HepG2 (cell line): Measurements from ENCODE around the gene KATNAL1. TPM values are rescaled to one million over a fixed set of nuclear protein-coding genes. Genes with fewer than 3 reads are reported as not detected.

Experiments used
- ATAC-seq: fragments of 200-7000 bp; cut with Tn5 transposase; 3 replicates; pipeline ENCODE4 v1.9.1; 2020; ENCODE audit warnings: mild to moderate bottlenecking, moderate library complexity
- BruUV-seq: library from RNA; stranded (reverse); fragments of 400-500 nt; replicated peaks from 2 replicates; lab custom pipeline; 2021; lab: Mats Ljungman, UMichigan
- CTCF ChIA-PET: fragments of 300-600 bp; formaldehyde crosslinking; extraction: SDS; loops from one replicate; lab custom pipeline; 2021; ENCODE audit warnings: low total read pairs, inconsistent platforms, low intra/inter-chr PET ratio; lab: Yijun Ruan, JAX
- POLR2A ChIA-PET: fragments of 350-600 bp; sonication (Branson Sonifier 250); formaldehyde crosslinking; loops from one replicate; lab custom pipeline; 2020; ENCODE audit warnings: antibody characterized with exemption, inconsistent platforms; lab: Yijun Ruan, JAX
- DNase-seq: peaks from one replicate; pipeline ENCODE4 v3.0.0-alpha.2; 2015; ENCODE audit warnings: low spot score
- FAIRE-seq: peaks from 3 replicates; lab custom pipeline; 2011; peaks lifted over from hg19 to GRCh38; lab: Jason Lieb, UNC
- H2AFZ ChIP-seq: one replicate; pipeline ENCODE4 v1.6.1; 2011; ENCODE audit warnings: low read length, inconsistent platforms
- H3K27ac ChIP-seq: fragments of 300-600 bp; 3 replicates; pipeline ENCODE4 v1.8.0; 2011; ENCODE audit warnings: mixed run types, mild to moderate bottlenecking, mixed read lengths, low read length, inconsistent platforms; ENCODE audit not compliant: insufficient read depth; ENCODE audit errors: extremely low read length
- H3K27me3 ChIP-seq, 2 experiments: fragments of 200-600 bp in 1 of 2; 2 replicates in 1 of 2; 3 replicates in 1 of 2; pipeline versions ENCODE4 v1.6.0 to v1.8.0; 2011; ENCODE audit warnings: low read length in 2 of 2, mild to moderate bottlenecking in 2 of 2, moderate library complexity in 2 of 2, inconsistent platforms in 1 of 2; ENCODE audit not compliant: insufficient read depth in 2 of 2, control insufficient read depth in 1 of 2
- H3K36me3 ChIP-seq, 2 experiments: fragments of 200-600 bp in 1 of 2; replicated peaks in 1 of 2; 2 replicates in 1 of 2; 3 replicates in 1 of 2; pipeline versions ENCODE4 v1.5.1 to v1.8.0; 2011; ENCODE audit warnings: low read length in 2 of 2, inconsistent platforms in 1 of 2; ENCODE audit not compliant: insufficient read depth in 2 of 2, control insufficient read depth in 1 of 2
- H3K4me1 ChIP-seq: 2 replicates; pipeline ENCODE4 v1.5.1; 2012; ENCODE audit warnings: low read length, inconsistent platforms; ENCODE audit not compliant: insufficient read depth
- H3K4me2 ChIP-seq: 2 replicates; pipeline ENCODE4 v1.6.0; 2011; ENCODE audit warnings: low read depth, low read length, inconsistent platforms
- H3K4me3 ChIP-seq, 3 experiments: fragments of 200-600 bp in 1 of 3; sonication (generic), shearing (Covaris generic) in 1 of 3; replicated peaks in 1 of 3; 2 replicates each; pipeline ENCODE4 v1.5.1; 2011 to 2016; ENCODE audit warnings: low read length in 3 of 3, inconsistent platforms in 2 of 3, low read depth in 2 of 3, mild to moderate bottlenecking in 2 of 3, control low read depth in 1 of 3, mixed read lengths in 1 of 3; ENCODE audit not compliant: insufficient read depth in 1 of 3
- H3K79me2 ChIP-seq: one replicate; pipeline ENCODE4 v1.6.1; 2011; ENCODE audit warnings: low read length, inconsistent platforms; ENCODE audit not compliant: insufficient read depth
- H3K9ac ChIP-seq: 2 replicates; pipeline ENCODE4 v1.6.0; 2011; ENCODE audit warnings: mild to moderate bottlenecking, low read depth, low read length, inconsistent platforms; ENCODE audit not compliant: insufficient read depth
- H3K9me3 ChIP-seq: 2 replicates; pipeline ENCODE4 v1.5.1; 2012; ENCODE audit warnings: mild to moderate bottlenecking, low read length
- H4K20me1 ChIP-seq: 2 replicates; pipeline ENCODE4 v1.6.0; 2011; ENCODE audit warnings: inconsistent platforms, mild to moderate bottlenecking, low read length, moderate library complexity; ENCODE audit not compliant: insufficient read depth
- ARID4A ChIP-seq: sonication (generic); formaldehyde crosslinking; IDR thresholded peaks from 2 replicates; pipeline ENCODE4 v1.5.0; 2020; ENCODE audit warnings: mild to moderate bottlenecking, missing genetic modification reagents, borderline replicate concordance
- JUND ChIP-seq: sonication (generic); formaldehyde crosslinking; IDR thresholded peaks from 2 replicates; pipeline ENCODE4 v1.8.0; 2022; ENCODE audit warnings: mild to moderate bottlenecking, missing genetic modification reagents
- KLF13 ChIP-seq: sonication (generic); formaldehyde crosslinking; IDR thresholded peaks from 2 replicates; pipeline ENCODE4 v1.4.0; 2020; ENCODE audit warnings: mild to moderate bottlenecking, missing genetic modification reagents
- KLF6 ChIP-seq: IDR thresholded peaks from 2 replicates; pipeline ENCODE4 v1.8.0; 2016; ENCODE audit warnings: missing biosample characterization, missing genetic modification reagents
- RERE ChIP-seq: IDR thresholded peaks from 2 replicates; pipeline ENCODE4 v1.6.1; 2016; ENCODE audit warnings: low read depth, missing genetic modification reagents, missing compliant biosample characterization
- RNF219 ChIP-seq: sonication (generic); formaldehyde crosslinking; IDR thresholded peaks from 2 replicates; pipeline ENCODE4 v1.5.0; 2020; ENCODE audit warnings: mild to moderate bottlenecking, missing genetic modification reagents
- SP4 ChIP-seq: sonication (generic); formaldehyde crosslinking; IDR thresholded peaks from 2 replicates; pipeline ENCODE4 v1.8.1; 2023; ENCODE audit warnings: mild to moderate bottlenecking, missing genetic modification reagents
- ZNF558 ChIP-seq: sonication (generic); formaldehyde crosslinking; IDR thresholded peaks from 2 replicates; pipeline ENCODE4 v1.9.0; 2022; ENCODE audit warnings: mild to moderate bottlenecking, missing genetic modification reagents, borderline replicate concordance
- ZNF713 ChIP-seq: sonication (generic); formaldehyde crosslinking; IDR thresholded peaks from 2 replicates; pipeline ENCODE4 v1.4.0; 2020; ENCODE audit warnings: mild to moderate bottlenecking, missing genetic modification reagents
- ZZZ3 ChIP-seq: sonication (generic); formaldehyde crosslinking; IDR thresholded peaks from 2 replicates; pipeline ENCODE4 v1.4.0; 2020; ENCODE audit warnings: missing genetic modification reagents, mild to moderate bottlenecking, borderline replicate concordance
- WGBS: methylation state at CpG from one replicate; pipeline ENCODE4 v1.1.6; 2017; ENCODE audit warnings: low lambda C conversion rate; 5-methylcytosine and 5-hydroxymethylcytosine counted together
- in situ Hi-C: cut with HindIII; loops from 2 replicates; pipeline ENCODE4 v1.10.0; 2017; ENCODE audit warnings: low pct_unique_long_range_greater_than_20kb; ENCODE audit not compliant: extremely low pct_ligation_motif_present
- intact Hi-C: fragments of 100-400 bp; cut with micrococcal nuclease; formaldehyde crosslinking; loops from one replicate; pipeline ENCODE4 v1.10.0; 2022; ENCODE audit not compliant: unreplicated experiment
- polyA plus RNA-seq, 8 experiments: library from polyadenylated mRNA; depleted of rRNA in 3 of 8; stranded (reverse) in 7 of 8; unstranded in 1 of 8; fragments of >200 nt; fragmentation: Illumina TruSeq in 4 of 8; extraction: Trizol in 4 of 8; gene quantifications; 2 replicates each; pipeline versions ENCODE4 v1.2.1 to v1.2.3, GENCODE V29; 2011 to 2016; ENCODE audit warnings: low read depth in 4 of 8, missing spikeins in 1 of 8, mixed read lengths in 1 of 8; ENCODE audit not compliant: insufficient read depth in 1 of 8
- total RNA-seq, 5 experiments: library from RNA; depleted of rRNA; stranded (reverse); fragments of >200 nt; fragmentation: Illumina TruSeq; extraction: Trizol; gene quantifications; 2 replicates each; pipeline ENCODE4 v1.2.3, GENCODE V29; 2016; ENCODE audit warnings: low read depth in 1 of 5
- TF ChIP-seq, protein P1 (sequence below): sonication (generic); formaldehyde crosslinking; conservative IDR thresholded peaks from 2 replicates; pipeline ENCODE4 v1.4.0; 2020; ENCODE audit warnings: missing genetic modification reagents

Gene KATNAL1
- total and polyA plus RNA-seq, 2 of the 13 experiments (the other 11 are each of a cell fraction or from before 2014, with no cell fraction given): 3.2 to 11.8 TPM

DNA sequence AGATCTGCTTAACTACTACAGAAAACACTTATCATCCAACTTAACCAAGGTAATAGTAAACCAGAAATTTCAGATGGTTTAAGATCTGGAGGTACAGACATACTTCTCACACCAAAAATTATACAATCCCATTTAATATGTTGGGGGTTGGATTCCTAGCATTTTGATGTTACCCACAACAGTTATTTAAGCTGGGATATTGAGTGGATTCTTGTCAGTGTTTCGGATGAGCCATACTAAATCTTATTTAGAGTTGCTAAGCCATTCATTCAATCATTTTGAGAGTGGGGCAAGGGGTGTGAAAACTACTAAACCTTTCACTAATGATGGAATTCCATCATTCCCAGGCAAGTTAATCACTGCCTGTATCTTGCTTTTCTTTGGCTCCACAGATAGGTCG, 40.6 kb downstream of the KATNAL1 start:
- ChIA-PET CTCF (no interaction called here), POLR2A (no interaction called here)
- Histone ChIP-seq H2AFZ (no peak overlapping the region), H3K27me3 (no peaks in the 10 kb centered on the region), H3K36me3 (no peaks in the 10 kb centered on the region), H3K9ac (no peak overlapping the region), H3K9me3 (no peaks in the 10 kb centered on the region), H3K27ac (no peak overlapping the region), H3K4me1 (no peaks in the 10 kb centered on the region), H3K79me2 (no peaks in the 10 kb centered on the region), H3K4me2 (no peak overlapping the region), H3K4me3 (no peak overlapping the region), H4K20me1 (no peaks in the 10 kb centered on the region)
- ATAC-seq (no peak), DNase-seq (no peak), FAIRE-seq (no peak)
- intact Hi-C loops: no loop called here
- WGBS: 94% methylated on average over 2 of the region's 2 CpGs
- no TSS peak for BruUV-seq
- in situ Hi-C loops: no loop called here
- no peak for TF ChIP-seq SP4
- TF ChIP-seq KLF6 (CRISPR knock-in tag): no peak
- no peak for TF ChIP-seq RERE
- TF ChIP-seq KLF13: no peak
- TF ChIP-seq ZZZ3 (CRISPR knock-in tag): no peak
- TF ChIP-seq JUND (CRISPR knock-in tag): no peak
- no peak for TF ChIP-seq RNF219 (CRISPR knock-in tag)
- no peak for TF ChIP-seq ZNF713 (CRISPR knock-in tag)
- TF ChIP-seq, protein P1, sequence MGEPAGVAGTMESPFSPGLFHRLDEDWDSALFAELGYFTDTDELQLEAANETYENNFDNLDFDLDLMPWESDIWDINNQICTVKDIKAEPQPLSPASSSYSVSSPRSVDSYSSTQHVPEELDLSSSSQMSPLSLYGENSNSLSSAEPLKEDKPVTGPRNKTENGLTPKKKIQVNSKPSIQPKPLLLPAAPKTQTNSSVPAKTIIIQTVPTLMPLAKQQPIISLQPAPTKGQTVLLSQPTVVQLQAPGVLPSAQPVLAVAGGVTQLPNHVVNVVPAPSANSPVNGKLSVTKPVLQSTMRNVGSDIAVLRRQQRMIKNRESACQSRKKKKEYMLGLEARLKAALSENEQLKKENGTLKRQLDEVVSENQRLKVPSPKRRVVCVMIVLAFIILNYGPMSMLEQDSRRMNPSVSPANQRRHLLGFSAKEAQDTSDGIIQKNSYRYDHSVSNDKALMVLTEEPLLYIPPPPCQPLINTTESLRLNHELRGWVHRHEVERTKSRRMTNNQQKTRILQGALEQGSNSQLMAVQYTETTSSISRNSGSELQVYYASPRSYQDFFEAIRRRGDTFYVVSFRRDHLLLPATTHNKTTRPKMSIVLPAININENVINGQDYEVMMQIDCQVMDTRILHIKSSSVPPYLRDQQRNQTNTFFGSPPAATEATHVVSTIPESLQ (CRISPR knock-in tag): no peak
- TF ChIP-seq ARID4A (CRISPR knock-in tag): no peak
- TF ChIP-seq ZNF558: no peak
